K562 (cell line): ENCODE measurements around the gene KIAA0513. TPM values are rescaled to one million over a fixed set of nuclear protein-coding genes. Genes with fewer than 3 reads are reported as not detected.

ENCODE experiments used
- BMI1 ChIP-seq: fragments of 150-350 bp; IDR thresholded peaks from 2 replicates; pipeline ENCODE4 v1.6.1; 2014; ENCODE audit warnings: low read length
- CAMTA2 ChIP-seq: fragments of 250-450 bp; sonication (Bioruptor Pico); conservative IDR thresholded peaks from 2 replicates; pipeline ENCODE4 v1.5.1; 2022
- E2F6 ChIP-seq, 2 experiments: IDR thresholded peaks; 2 replicates each; pipeline ENCODE4 v1.6.1; 2011; ENCODE audit warnings: borderline replicate concordance in 1 of 2, control low read depth in 1 of 2, low read depth in 1 of 2, low read length in 1 of 2, mild to moderate bottlenecking in 1 of 2, mixed read lengths in 1 of 2, moderate library complexity in 1 of 2; ENCODE audit not compliant: insufficient read depth in 1 of 2, insufficient read length in 1 of 2, poor library complexity in 1 of 2, severe bottlenecking in 1 of 2; ENCODE audit errors: extremely low read depth in 1 of 2
- FOXK1 ChIP-seq: sonication (generic); formaldehyde crosslinking; IDR thresholded peaks from 2 replicates; pipeline ENCODE4 v1.8.0; 2022; ENCODE audit warnings: missing genetic modification reagents, mild to moderate bottlenecking, borderline replicate concordance
- HDAC8 ChIP-seq: fragments of 450-650 bp; IDR thresholded peaks from 2 replicates; pipeline ENCODE4 v1.6.1; 2016; ENCODE audit warnings: mild to moderate bottlenecking, missing genetic modification characterization, moderate library complexity, missing compliant biosample characterization
- HLTF ChIP-seq: fragments of 450-650 bp; IDR thresholded peaks from 2 replicates; pipeline ENCODE4 v1.6.1; 2016
- NFYB ChIP-seq: IDR thresholded peaks from 2 replicates; pipeline ENCODE4 v1.6.1; 2011; ENCODE audit warnings: mild to moderate bottlenecking, moderate library complexity; ENCODE audit not compliant: insufficient read length; ENCODE audit errors: extremely low read depth
- PHF21A ChIP-seq: fragments of 450-650 bp; IDR thresholded peaks from 2 replicates; pipeline ENCODE4 v1.6.1; 2017; ENCODE audit warnings: low read depth, borderline replicate concordance
- PTRF ChIP-seq: fragments of 450-650 bp; IDR thresholded peaks from 2 replicates; pipeline ENCODE4 v1.6.1; 2016; ENCODE audit warnings: mild to moderate bottlenecking, missing genetic modification characterization, missing compliant biosample characterization
- SMAD3 ChIP-seq: fragments of 450-650 bp; formaldehyde crosslinking; conservative IDR thresholded peaks from 2 replicates; pipeline ENCODE4 v1.4.0; 2020; ENCODE audit warnings: mild to moderate bottlenecking
- ZFP36 ChIP-seq: fragments of 150-350 bp; IDR thresholded peaks from 2 replicates; pipeline ENCODE4 v1.6.1; 2018; ENCODE audit warnings: low read length, low read depth; ENCODE audit not compliant: partially characterized antibody
- ZNF140 ChIP-seq: fragments of 250-450 bp; sonication (Bioruptor Pico); IDR thresholded peaks from 2 replicates; pipeline ENCODE4 v1.8.0; 2021; ENCODE audit warnings: moderate library complexity, mild to moderate bottlenecking, inconsistent platforms
- polyA plus RNA-seq, 8 experiments: library from polyadenylated mRNA; depleted of rRNA in 4 of 8; stranded (reverse) in 5 of 8; unstranded in 3 of 8; fragments of >200 nt; fragmentation: Nextera tagmentation in 2 of 8; fragmentation: Illumina TruSeq in 1 of 8; extraction: Ambion mirVana in 2 of 8; extraction: Trizol in 1 of 8; gene quantifications; 2 replicates each; pipeline versions ENCODE4 v1.2.1 to v1.2.3, GENCODE V29; 2011 to 2014; ENCODE audit warnings: inconsistent platforms in 1 of 8, missing spikeins in 1 of 8
- total RNA-seq, 7 experiments: library from RNA; depleted of rRNA in 6 of 7; stranded (reverse); fragments of >200 nt in 6 of 7; fragmentation: Illumina TruSeq in 2 of 7; extraction: Trizol in 2 of 7; gene quantifications; 2 replicates each; pipeline versions ENCODE4 v1.2.1 to v1.2.3, GENCODE V29; 2011 to 2021; ENCODE audit warnings: low replicate concordance in 1 of 7
- TF ChIP-seq, protein P1 (sequence below): sonication (generic); formaldehyde crosslinking; IDR thresholded peaks from 2 replicates; pipeline ENCODE4 v1.8.0; 2022; ENCODE audit warnings: missing genetic modification reagents, mild to moderate bottlenecking, borderline replicate concordance
- TF ChIP-seq, protein P2 (sequence below), 3 experiments: fragments of 200-800 bp in 1 of 3; sonication (Bioruptor generic) in 1 of 3; sonication (generic) in 1 of 3; formaldehyde crosslinking in 1 of 3; IDR thresholded peaks; 2 replicates each; pipeline versions ENCODE4 v1.6.1 to v1.8.0; 2016 to 2022; ENCODE audit warnings: mild to moderate bottlenecking in 2 of 3, missing compliant biosample characterization in 2 of 3, missing genetic modification characterization in 2 of 3, missing genetic modification reagents in 1 of 3
- TF ChIP-seq, protein P3 (sequence below): fragments of 250-450 bp; sonication (Bioruptor Pico); IDR thresholded peaks from 2 replicates; pipeline ENCODE4 v1.5.0; 2021
- TF ChIP-seq, protein P4 (sequence below): fragments of 450-650 bp; formaldehyde crosslinking; conservative IDR thresholded peaks from 2 replicates; pipeline ENCODE4 v1.4.0; 2022; ENCODE audit warnings: mild to moderate bottlenecking, missing genetic modification characterization
- TF ChIP-seq, protein P5 (sequence below): IDR thresholded peaks from 2 replicates; pipeline ENCODE4 v1.6.1; 2011; ENCODE audit warnings: borderline replicate concordance, low read depth, mild to moderate bottlenecking, moderate library complexity, low read length; ENCODE audit not compliant: insufficient read depth, poor library complexity, severe bottlenecking

KIAA0513 gene
- total and polyA plus RNA-seq, 9 of the 15 experiments (the other 6 are each of a cell fraction or from before 2014, with no cell fraction given), result 0.18 to 13.7 (median 10.2) TPM

- TF ChIP-seq, protein P1, sequence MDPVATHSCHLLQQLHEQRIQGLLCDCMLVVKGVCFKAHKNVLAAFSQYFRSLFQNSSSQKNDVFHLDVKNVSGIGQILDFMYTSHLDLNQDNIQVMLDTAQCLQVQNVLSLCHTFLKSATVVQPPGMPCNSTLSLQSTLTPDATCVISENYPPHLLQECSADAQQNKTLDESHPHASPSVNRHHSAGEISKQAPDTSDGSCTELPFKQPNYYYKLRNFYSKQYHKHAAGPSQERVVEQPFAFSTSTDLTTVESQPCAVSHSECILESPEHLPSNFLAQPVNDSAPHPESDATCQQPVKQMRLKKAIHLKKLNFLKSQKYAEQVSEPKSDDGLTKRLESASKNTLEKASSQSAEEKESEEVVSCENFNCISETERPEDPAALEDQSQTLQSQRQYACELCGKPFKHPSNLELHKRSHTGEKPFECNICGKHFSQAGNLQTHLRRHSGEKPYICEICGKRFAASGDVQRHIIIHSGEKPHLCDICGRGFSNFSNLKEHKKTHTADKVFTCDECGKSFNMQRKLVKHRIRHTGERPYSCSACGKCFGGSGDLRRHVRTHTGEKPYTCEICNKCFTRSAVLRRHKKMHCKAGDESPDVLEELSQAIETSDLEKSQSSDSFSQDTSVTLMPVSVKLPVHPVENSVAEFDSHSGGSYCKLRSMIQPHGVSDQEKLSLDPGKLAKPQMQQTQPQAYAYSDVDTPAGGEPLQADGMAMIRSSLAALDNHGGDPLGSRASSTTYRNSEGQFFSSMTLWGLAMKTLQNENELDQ (CRISPR knock-in tag), result no peak
- TF ChIP-seq PHF21A, result peak; percentile 47; the same call in 1 of the 2 replicates
- TF ChIP-seq, protein P2, sequence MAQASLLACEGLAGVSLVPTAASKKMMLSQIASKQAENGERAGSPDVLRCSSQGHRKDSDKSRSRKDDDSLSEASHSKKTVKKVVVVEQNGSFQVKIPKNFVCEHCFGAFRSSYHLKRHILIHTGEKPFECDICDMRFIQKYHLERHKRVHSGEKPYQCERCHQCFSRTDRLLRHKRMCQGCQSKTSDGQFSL (CRISPR knock-in tag; IDR thresholded peaks at IDR 0.05), result no peak
- TF ChIP-seq, protein P2 (tag; IDR thresholded peaks at IDR 0.05), result 0 out of 4 replicates have a peak, but pooled peaks of 1 of the 2 experiments have one; percentile 50
- no peak for TF ChIP-seq HLTF
- TF ChIP-seq, protein P3, sequence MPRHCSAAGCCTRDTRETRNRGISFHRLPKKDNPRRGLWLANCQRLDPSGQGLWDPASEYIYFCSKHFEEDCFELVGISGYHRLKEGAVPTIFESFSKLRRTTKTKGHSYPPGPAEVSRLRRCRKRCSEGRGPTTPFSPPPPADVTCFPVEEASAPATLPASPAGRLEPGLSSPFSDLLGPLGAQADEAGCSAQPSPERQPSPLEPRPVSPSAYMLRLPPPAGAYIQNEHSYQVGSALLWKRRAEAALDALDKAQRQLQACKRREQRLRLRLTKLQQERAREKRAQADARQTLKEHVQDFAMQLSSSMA (CRISPR knock-in tag), result no peak; the same call in 1 of the 2 replicates
- no peak for TF ChIP-seq HDAC8 (tag)
- no peak for TF ChIP-seq ZNF140 (CRISPR knock-in tag)
- TF ChIP-seq FOXK1 (CRISPR knock-in tag), result no peak
- TF ChIP-seq NFYB, result no peak
- no peak for TF ChIP-seq ZFP36
- TF ChIP-seq E2F6 (IDR thresholded peaks at IDR 0.05; ENCODE audit: borderline replicate concordance in 1 of 2, extremely low read depth in 1 of 2, insufficient read depth in 1 of 2, insufficient read length in 1 of 2, low read depth in 1 of 2, low read length in 1 of 2, poor library complexity in 1 of 2, severe bottlenecking in 1 of 2), result peak; percentile 59 to 70
- no peak for TF ChIP-seq CAMTA2 (CRISPR knock-in tag)
- TF ChIP-seq BMI1, result no peak
- TF ChIP-seq, protein P4, sequence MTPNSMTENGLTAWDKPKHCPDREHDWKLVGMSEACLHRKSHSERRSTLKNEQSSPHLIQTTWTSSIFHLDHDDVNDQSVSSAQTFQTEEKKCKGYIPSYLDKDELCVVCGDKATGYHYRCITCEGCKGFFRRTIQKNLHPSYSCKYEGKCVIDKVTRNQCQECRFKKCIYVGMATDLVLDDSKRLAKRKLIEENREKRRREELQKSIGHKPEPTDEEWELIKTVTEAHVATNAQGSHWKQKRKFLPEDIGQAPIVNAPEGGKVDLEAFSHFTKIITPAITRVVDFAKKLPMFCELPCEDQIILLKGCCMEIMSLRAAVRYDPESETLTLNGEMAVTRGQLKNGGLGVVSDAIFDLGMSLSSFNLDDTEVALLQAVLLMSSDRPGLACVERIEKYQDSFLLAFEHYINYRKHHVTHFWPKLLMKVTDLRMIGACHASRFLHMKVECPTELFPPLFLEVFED (CRISPR knock-in tag), result 0 out of 2 replicates have a peak, but pooled peaks have one; percentile 45
- no peak for TF ChIP-seq PTRF
- TF ChIP-seq, protein P5, sequence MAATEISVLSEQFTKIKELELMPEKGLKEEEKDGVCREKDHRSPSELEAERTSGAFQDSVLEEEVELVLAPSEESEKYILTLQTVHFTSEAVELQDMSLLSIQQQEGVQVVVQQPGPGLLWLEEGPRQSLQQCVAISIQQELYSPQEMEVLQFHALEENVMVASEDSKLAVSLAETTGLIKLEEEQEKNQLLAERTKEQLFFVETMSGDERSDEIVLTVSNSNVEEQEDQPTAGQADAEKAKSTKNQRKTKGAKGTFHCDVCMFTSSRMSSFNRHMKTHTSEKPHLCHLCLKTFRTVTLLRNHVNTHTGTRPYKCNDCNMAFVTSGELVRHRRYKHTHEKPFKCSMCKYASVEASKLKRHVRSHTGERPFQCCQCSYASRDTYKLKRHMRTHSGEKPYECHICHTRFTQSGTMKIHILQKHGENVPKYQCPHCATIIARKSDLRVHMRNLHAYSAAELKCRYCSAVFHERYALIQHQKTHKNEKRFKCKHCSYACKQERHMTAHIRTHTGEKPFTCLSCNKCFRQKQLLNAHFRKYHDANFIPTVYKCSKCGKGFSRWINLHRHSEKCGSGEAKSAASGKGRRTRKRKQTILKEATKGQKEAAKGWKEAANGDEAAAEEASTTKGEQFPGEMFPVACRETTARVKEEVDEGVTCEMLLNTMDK, result peak; percentile 89
- TF ChIP-seq SMAD3 (CRISPR knock-in tag), result no peak
Observed at GRCh38 chr16:85027349-85027957, at the start of gene KIAA0513 (continued).
